Liver (tissue), 9 donors: ENCODE data around the gene ZSWIM8. TPM values are rescaled to one million over a fixed set of nuclear protein-coding genes. Genes with fewer than 3 reads are reported as not detected.
A peak's percentile ranks its signal among the peaks of the same experiment; 100 is the strongest.

Experiments
- DNase-seq: peaks from one replicate; pipeline ENCODE4 v3.0.0-alpha.2; 2017; ENCODE audit warnings: low spot score
- H3K27ac ChIP-seq, 2 donors: one replicate each; pipeline ENCODE4 v1.7.0; 2013; ENCODE audit warnings: inconsistent platforms in 2 of 2, low read length in 2 of 2, control low read depth in 1 of 2, low read depth in 1 of 2, mild to moderate bottlenecking in 1 of 2
- H3K27me3 ChIP-seq, 4 donors: one replicate each; pipeline versions ENCODE4 v1.6.1 to v1.7.0; 2013; ENCODE audit warnings: low read length in 3 of 4, inconsistent platforms in 1 of 4, mild to moderate bottlenecking in 1 of 4, moderate library complexity in 1 of 4; ENCODE audit not compliant: control insufficient read depth in 4 of 4, insufficient read depth in 4 of 4
- H3K36me3 ChIP-seq, 4 donors: one replicate each; pipeline versions ENCODE4 v1.6.1 to v1.7.0; 2013; ENCODE audit warnings: low read length in 3 of 4, mild to moderate bottlenecking in 3 of 4, low read depth in 1 of 4, moderate library complexity in 1 of 4; ENCODE audit not compliant: control insufficient read depth in 4 of 4, insufficient read depth in 3 of 4
- H3K4me1 ChIP-seq, 4 donors: one replicate each; pipeline versions ENCODE4 v1.6.1 to v1.7.0; 2013; ENCODE audit warnings: low read length in 3 of 4, mild to moderate bottlenecking in 3 of 4, moderate library complexity in 1 of 4; ENCODE audit not compliant: control insufficient read depth in 4 of 4, insufficient read depth in 4 of 4
- H3K4me3 ChIP-seq, 3 donors: one replicate each; pipeline versions ENCODE4 v1.6.1 to v1.7.0; 2013; ENCODE audit warnings: low read length in 3 of 3, control low read depth in 1 of 3, low read depth in 1 of 3, mild to moderate bottlenecking in 1 of 3
- H3K9ac ChIP-seq, 2 donors: one replicate each; pipeline ENCODE4 v1.7.0; 2013; ENCODE audit warnings: low read length in 2 of 2, mild to moderate bottlenecking in 2 of 2, moderate library complexity in 2 of 2, control low read depth in 1 of 2, low read depth in 1 of 2
- H3K9me3 ChIP-seq, 4 donors: one replicate each; pipeline versions ENCODE4 v1.6.1 to v1.7.0; 2013; ENCODE audit warnings: low read length in 3 of 4; ENCODE audit not compliant: control insufficient read depth in 4 of 4
- EGR1 ChIP-seq, 2 donors: IDR thresholded peaks; 2 replicates each; pipeline ENCODE4 v1.6.1; 2016 to 2018; ENCODE audit warnings: antibody characterized with exemption in 2 of 2, low read depth in 2 of 2
- FOXA1 ChIP-seq: IDR thresholded peaks from 2 replicates; pipeline ENCODE4 v1.6.1; 2016; ENCODE audit warnings: antibody characterized with exemption
- FOXA2 ChIP-seq: IDR thresholded peaks from 2 replicates; pipeline ENCODE4 v1.6.1; 2016; ENCODE audit warnings: antibody characterized with exemption
- GABPA ChIP-seq, 2 donors: IDR thresholded peaks in 1 of 2; conservative IDR thresholded peaks in 1 of 2; 2 replicates each; pipeline ENCODE4 v1.6.1; 2016; ENCODE audit warnings: antibody characterized with exemption in 2 of 2, mild to moderate bottlenecking in 1 of 2, moderate library complexity in 1 of 2
- HNF4A ChIP-seq, 2 donors: conservative IDR thresholded peaks; 2 replicates each; pipeline ENCODE4 v1.6.1; 2016; ENCODE audit warnings: antibody characterized with exemption in 2 of 2, mild to moderate bottlenecking in 2 of 2
- HNF4G ChIP-seq: IDR thresholded peaks from 2 replicates; pipeline ENCODE4 v1.6.1; 2016; ENCODE audit warnings: antibody characterized with exemption
- JUND ChIP-seq, 2 donors: IDR thresholded peaks; 2 replicates each; pipeline ENCODE4 v1.6.1; 2016; ENCODE audit warnings: antibody characterized with exemption in 2 of 2
- NR2F2 ChIP-seq: IDR thresholded peaks from 2 replicates; pipeline ENCODE4 v1.6.1; 2016; ENCODE audit warnings: antibody characterized with exemption
- RAD21 ChIP-seq, 2 donors: IDR thresholded peaks; 2 replicates each; pipeline ENCODE4 v1.6.1; 2016; ENCODE audit warnings: antibody characterized with exemption in 2 of 2, mild to moderate bottlenecking in 2 of 2
- RXRA ChIP-seq, 2 donors: IDR thresholded peaks; 2 replicates each; pipeline ENCODE4 v1.6.1; 2017 to 2018; ENCODE audit warnings: antibody characterized with exemption in 2 of 2, mild to moderate bottlenecking in 1 of 2
- SP1 ChIP-seq: IDR thresholded peaks from 2 replicates; pipeline ENCODE4 v1.6.1; 2018; ENCODE audit warnings: antibody characterized with exemption, mild to moderate bottlenecking
- TAF1 ChIP-seq: conservative IDR thresholded peaks from 2 replicates; pipeline ENCODE4 v1.6.1; 2016; ENCODE audit warnings: antibody characterized with exemption, mild to moderate bottlenecking
- YY1 ChIP-seq: IDR thresholded peaks from 2 replicates; pipeline ENCODE4 v1.6.1; 2016; ENCODE audit warnings: antibody characterized with exemption, mild to moderate bottlenecking
- WGBS: extraction: QIAGEN DNeasy Blood & Tissue Kit; methylation state at CpG from one replicate; pipeline ENCODE4 v1.1.7; 2013; 5-methylcytosine and 5-hydroxymethylcytosine counted together
- polyA plus RNA-seq, 2 donors: library from polyadenylated mRNA; stranded (reverse) in 1 of 2; unstranded in 1 of 2; fragments of 200-250 nt in 1 of 2; fragments of >200 nt in 1 of 2; fragmentation: Nextera tagmentation in 1 of 2; extraction: Ambion mirVana in 1 of 2; gene quantifications; one replicate each; pipeline versions ENCODE4 v1.2.1 to v1.2.3, GENCODE V29; 2013 to 2015
- total RNA-seq, 2 donors: library from RNA; depleted of rRNA; stranded (reverse); fragments of >200 nt; gene quantifications; one replicate each; pipeline ENCODE4 v1.2.3, GENCODE V29; 2014
- TF ChIP-seq, protein P1 (sequence below): IDR thresholded peaks from 2 replicates; pipeline ENCODE4 v1.6.1; 2016; ENCODE audit warnings: antibody characterized with exemption, mild to moderate bottlenecking
- TF ChIP-seq, protein P2 (sequence below): IDR thresholded peaks from 2 replicates; pipeline ENCODE4 v1.6.1; 2016; ENCODE audit warnings: antibody characterized with exemption
- TF ChIP-seq, protein P3 (sequence below): fragments of 150-350 bp; IDR thresholded peaks from 2 replicates; pipeline ENCODE4 v1.5.1; 2017; ENCODE audit warnings: improper control_type of control experiment, low read depth, low read length; ENCODE audit not compliant: missing input control
- TF ChIP-seq, protein P4 (sequence below): IDR thresholded peaks from 2 replicates; pipeline ENCODE4 v1.6.1; 2016; ENCODE audit warnings: antibody characterized with exemption
- donor health status: healthy.
- donor health status: healthy.
- donor health status: healthy.
- donor health status: healthy.
- donor health status: healthy.

ZSWIM8 gene
- total and polyA plus RNA-seq, 4 donors = 33.3 to 66.2 (median 44.4) TPM

DNA sequence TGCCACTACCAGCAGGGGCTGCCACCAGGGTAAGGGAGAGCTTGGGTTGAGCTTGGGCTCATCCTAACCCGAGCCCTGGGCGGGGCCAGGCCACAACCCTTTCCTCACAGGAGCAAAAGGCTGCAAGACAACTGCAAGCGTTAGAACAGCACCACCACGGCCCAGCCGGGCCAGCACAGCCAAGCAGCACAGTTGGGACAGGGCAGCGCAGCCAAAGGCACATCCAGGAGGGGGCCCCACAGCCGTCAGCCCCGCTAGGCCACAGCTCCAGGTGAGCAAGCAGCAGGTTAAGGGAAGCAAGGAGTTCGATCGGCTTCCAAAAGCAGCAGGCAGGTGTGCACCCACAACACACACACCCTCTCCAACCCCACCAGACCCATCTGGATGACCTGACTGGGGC is 33.0 kb downstream of the ZSWIM8 start:
- Histone ChIP-seq H3K36me3 (peaks cover 0 to 6% (median 1%) of the 10 kb centered on the region in 4 donors), H3K27me3 (no peaks in the 10 kb centered on the region), H3K27ac (no peak overlapping the region), H3K9ac (no peak overlapping the region), H3K4me3 (no peak overlapping the region), H3K4me1 (peaks cover 18 to 38% (median 35%) of the 10 kb centered on the region in 4 donors), H3K9me3 (no peaks in the 10 kb centered on the region)
- DNase-seq = no peak
- 92% methylated on average over 10 of the region's 10 CpGs for WGBS
- TF ChIP-seq JUND (IDR thresholded peaks at IDR 0.05) (no peak), HNF4G (no peak), HNF4A (conservative IDR thresholded peaks at IDR 0.05) (no peak), RAD21 (IDR thresholded peaks at IDR 0.05) (no peak), RXRA (IDR thresholded peaks at IDR 0.05) (no peak), NR2F2 (no peak), EGR1 (IDR thresholded peaks at IDR 0.05; ENCODE audit: low read depth in 2 of 2) (no peak), SP1 (no peak), FOXA1 (no peak), GABPA (IDR thresholded peaks at IDR 0.05 in 1 of 2, conservative IDR thresholded peaks at IDR 0.05 in 1 of 2) (no peak), TAF1 (no peak), FOXA2 (no peak), YY1 (no peak)
- TF ChIP-seq, protein P1, sequence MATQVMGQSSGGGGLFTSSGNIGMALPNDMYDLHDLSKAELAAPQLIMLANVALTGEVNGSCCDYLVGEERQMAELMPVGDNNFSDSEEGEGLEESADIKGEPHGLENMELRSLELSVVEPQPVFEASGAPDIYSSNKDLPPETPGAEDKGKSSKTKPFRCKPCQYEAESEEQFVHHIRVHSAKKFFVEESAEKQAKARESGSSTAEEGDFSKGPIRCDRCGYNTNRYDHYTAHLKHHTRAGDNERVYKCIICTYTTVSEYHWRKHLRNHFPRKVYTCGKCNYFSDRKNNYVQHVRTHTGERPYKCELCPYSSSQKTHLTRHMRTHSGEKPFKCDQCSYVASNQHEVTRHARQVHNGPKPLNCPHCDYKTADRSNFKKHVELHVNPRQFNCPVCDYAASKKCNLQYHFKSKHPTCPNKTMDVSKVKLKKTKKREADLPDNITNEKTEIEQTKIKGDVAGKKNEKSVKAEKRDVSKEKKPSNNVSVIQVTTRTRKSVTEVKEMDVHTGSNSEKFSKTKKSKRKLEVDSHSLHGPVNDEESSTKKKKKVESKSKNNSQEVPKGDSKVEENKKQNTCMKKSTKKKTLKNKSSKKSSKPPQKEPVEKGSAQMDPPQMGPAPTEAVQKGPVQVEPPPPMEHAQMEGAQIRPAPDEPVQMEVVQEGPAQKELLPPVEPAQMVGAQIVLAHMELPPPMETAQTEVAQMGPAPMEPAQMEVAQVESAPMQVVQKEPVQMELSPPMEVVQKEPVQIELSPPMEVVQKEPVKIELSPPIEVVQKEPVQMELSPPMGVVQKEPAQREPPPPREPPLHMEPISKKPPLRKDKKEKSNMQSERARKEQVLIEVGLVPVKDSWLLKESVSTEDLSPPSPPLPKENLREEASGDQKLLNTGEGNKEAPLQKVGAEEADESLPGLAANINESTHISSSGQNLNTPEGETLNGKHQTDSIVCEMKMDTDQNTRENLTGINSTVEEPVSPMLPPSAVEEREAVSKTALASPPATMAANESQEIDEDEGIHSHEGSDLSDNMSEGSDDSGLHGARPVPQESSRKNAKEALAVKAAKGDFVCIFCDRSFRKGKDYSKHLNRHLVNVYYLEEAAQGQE = no peak
- TF ChIP-seq, protein P2, sequence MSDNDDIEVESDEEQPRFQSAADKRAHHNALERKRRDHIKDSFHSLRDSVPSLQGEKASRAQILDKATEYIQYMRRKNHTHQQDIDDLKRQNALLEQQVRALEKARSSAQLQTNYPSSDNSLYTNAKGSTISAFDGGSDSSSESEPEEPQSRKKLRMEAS = no peak
- TF ChIP-seq, protein P3, sequence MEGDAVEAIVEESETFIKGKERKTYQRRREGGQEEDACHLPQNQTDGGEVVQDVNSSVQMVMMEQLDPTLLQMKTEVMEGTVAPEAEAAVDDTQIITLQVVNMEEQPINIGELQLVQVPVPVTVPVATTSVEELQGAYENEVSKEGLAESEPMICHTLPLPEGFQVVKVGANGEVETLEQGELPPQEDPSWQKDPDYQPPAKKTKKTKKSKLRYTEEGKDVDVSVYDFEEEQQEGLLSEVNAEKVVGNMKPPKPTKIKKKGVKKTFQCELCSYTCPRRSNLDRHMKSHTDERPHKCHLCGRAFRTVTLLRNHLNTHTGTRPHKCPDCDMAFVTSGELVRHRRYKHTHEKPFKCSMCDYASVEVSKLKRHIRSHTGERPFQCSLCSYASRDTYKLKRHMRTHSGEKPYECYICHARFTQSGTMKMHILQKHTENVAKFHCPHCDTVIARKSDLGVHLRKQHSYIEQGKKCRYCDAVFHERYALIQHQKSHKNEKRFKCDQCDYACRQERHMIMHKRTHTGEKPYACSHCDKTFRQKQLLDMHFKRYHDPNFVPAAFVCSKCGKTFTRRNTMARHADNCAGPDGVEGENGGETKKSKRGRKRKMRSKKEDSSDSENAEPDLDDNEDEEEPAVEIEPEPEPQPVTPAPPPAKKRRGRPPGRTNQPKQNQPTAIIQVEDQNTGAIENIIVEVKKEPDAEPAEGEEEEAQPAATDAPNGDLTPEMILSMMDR = no peak
- TF ChIP-seq, protein P4, sequence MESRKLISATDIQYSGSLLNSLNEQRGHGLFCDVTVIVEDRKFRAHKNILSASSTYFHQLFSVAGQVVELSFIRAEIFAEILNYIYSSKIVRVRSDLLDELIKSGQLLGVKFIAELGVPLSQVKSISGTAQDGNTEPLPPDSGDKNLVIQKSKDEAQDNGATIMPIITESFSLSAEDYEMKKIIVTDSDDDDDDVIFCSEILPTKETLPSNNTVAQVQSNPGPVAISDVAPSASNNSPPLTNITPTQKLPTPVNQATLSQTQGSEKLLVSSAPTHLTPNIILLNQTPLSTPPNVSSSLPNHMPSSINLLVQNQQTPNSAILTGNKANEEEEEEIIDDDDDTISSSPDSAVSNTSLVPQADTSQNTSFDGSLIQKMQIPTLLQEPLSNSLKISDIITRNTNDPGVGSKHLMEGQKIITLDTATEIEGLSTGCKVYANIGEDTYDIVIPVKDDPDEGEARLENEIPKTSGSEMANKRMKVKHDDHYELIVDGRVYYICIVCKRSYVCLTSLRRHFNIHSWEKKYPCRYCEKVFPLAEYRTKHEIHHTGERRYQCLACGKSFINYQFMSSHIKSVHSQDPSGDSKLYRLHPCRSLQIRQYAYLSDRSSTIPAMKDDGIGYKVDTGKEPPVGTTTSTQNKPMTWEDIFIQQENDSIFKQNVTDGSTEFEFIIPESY = no peak

DNA sequence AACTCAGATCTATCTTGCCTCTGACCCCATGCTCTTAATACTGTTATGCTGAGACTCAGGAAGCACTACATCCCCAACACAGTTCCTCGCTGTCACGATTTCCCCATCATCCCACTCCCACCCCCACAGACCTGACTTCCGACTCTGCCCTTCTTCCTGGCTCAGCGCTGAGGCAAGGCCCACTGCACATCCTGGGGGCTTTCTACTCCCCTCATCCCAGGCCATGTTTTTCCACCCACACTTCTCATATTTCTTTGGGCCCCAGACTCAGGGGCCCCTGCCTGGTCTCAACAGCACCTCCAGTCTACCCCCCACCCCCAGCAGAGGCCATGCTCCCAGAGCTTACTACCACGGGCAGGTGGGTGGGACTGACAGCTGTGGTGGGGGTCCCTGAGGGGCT is 33.7 kb downstream of the ZSWIM8 start:
- Histone ChIP-seq H3K27ac (peak overlapping the region; percentile 56 to 81), H3K4me1 (peaks cover 18 to 38% (median 35%) of the 10 kb centered on the region in 4 donors), H3K36me3 (peaks cover 0 to 5% (median 1%) of the 10 kb centered on the region in 4 donors), H3K9ac (no peak overlapping the region), H3K4me3 (no peak overlapping the region), H3K9me3 (no peaks in the 10 kb centered on the region), H3K27me3 (no peaks in the 10 kb centered on the region)
- 60% methylated on average over 5 of the region's 5 CpGs for WGBS
- no peak for DNase-seq
- TF ChIP-seq, protein P3 = no peak
- TF ChIP-seq, protein P2 = no peak
- TF ChIP-seq, protein P4 = no peak
- TF ChIP-seq EGR1 (IDR thresholded peaks at IDR 0.05; ENCODE audit: low read depth in 2 of 2) (no peak), HNF4A (conservative IDR thresholded peaks at IDR 0.05) (no peak), TAF1 (no peak)
